CD4-positive, alpha-beta memory T cell (primary cell): ENCODE results near the gene CDX2. TPM values are rescaled to one million over a fixed set of nuclear protein-coding genes. Genes with fewer than 3 reads are reported as not detected.

Experiments used
- CTCF ChIA-PET: fragments of 350-600 bp; sonication (Branson Sonifier 250); formaldehyde crosslinking; loops from one replicate; lab custom pipeline; 2021; ENCODE audit warnings: inconsistent platforms; ENCODE audit not compliant: partially characterized antibody; lab: Charles Lee
- POLR2A ChIA-PET: fragments of 350-600 bp; sonication (Branson Sonifier 250); formaldehyde crosslinking; loops from one replicate; lab custom pipeline; 2021; ENCODE audit not compliant: partially characterized antibody; lab: Charles Lee
- DNase-seq, 5 donors: peaks; one replicate each; pipeline versions ENCODE4 v3.0.0 to v3.0.0-alpha.2; 2020 to 2022; ENCODE audit warnings: mixed read lengths in 1 of 5
- H3K27ac ChIP-seq: one replicate; pipeline ENCODE4 v1.7.0; 2013; ENCODE audit warnings: low read depth, low read length
- H3K27me3 ChIP-seq: 2 replicates; pipeline ENCODE4 v1.7.0; 2013; ENCODE audit warnings: mild to moderate bottlenecking, low read length, moderate library complexity; ENCODE audit not compliant: insufficient read depth
- H3K36me3 ChIP-seq: 2 replicates; pipeline ENCODE4 v1.7.0; 2013; ENCODE audit warnings: mild to moderate bottlenecking, low read length, moderate library complexity; ENCODE audit not compliant: insufficient read depth
- H3K4me1 ChIP-seq: 2 replicates; pipeline ENCODE4 v1.7.0; 2013; ENCODE audit warnings: mild to moderate bottlenecking, low read length, moderate library complexity; ENCODE audit not compliant: insufficient read depth
- H3K4me3 ChIP-seq, 2 donors: one replicate each; pipeline ENCODE4 v1.7.0; 2013; ENCODE audit warnings: low read length in 2 of 2, mild to moderate bottlenecking in 1 of 2
- H3K9me3 ChIP-seq, 2 donors: one replicate each; pipeline ENCODE4 v1.7.0; 2013; ENCODE audit warnings: low read length in 2 of 2, control low read depth in 1 of 2; ENCODE audit not compliant: control insufficient read depth in 1 of 2
- H3K27ac Mint-ChIP-seq, 7 donors: one replicate each; pipeline ENCODE4 v1.8.0; 2020 to 2021; ENCODE audit warnings: mixed read lengths in 7 of 7, mild to moderate bottlenecking in 6 of 7, inconsistent platforms in 3 of 7, moderate library complexity in 3 of 7
- H3K27me3 Mint-ChIP-seq, 2 donors: one replicate each; pipeline ENCODE4 v1.8.0; 2020 to 2021; ENCODE audit warnings: mixed read lengths in 2 of 2
- H3K36me3 Mint-ChIP-seq, 2 donors: one replicate each; pipeline ENCODE4 v1.8.0; 2020 to 2021; ENCODE audit warnings: mixed read lengths in 2 of 2, inconsistent platforms in 1 of 2, mild to moderate bottlenecking in 1 of 2
- H3K4me1 Mint-ChIP-seq, 4 donors: one replicate each; pipeline ENCODE4 v1.8.0; 2020 to 2021; ENCODE audit warnings: mixed read lengths in 4 of 4, mild to moderate bottlenecking in 1 of 4
- H3K4me3 Mint-ChIP-seq, 8 donors: one replicate each; pipeline ENCODE4 v1.8.0; 2020 to 2021; ENCODE audit warnings: mixed read lengths in 8 of 8, mild to moderate bottlenecking in 7 of 8, moderate library complexity in 6 of 8, inconsistent platforms in 3 of 8
- H3K9me3 Mint-ChIP-seq, 8 donors: one replicate each; pipeline ENCODE4 v1.8.0; 2020 to 2021; ENCODE audit warnings: mixed read lengths in 8 of 8, mild to moderate bottlenecking in 5 of 8, inconsistent platforms in 3 of 8, moderate library complexity in 1 of 8
- intact Hi-C: fragments of 100-400 bp; cut with micrococcal nuclease; formaldehyde crosslinking; loops from one replicate; pipeline ENCODE4 v1.15.1; 2023
- polyA plus RNA-seq, 2 donors: library from polyadenylated mRNA; unstranded; fragments of 300-500 nt; fragmentation: Illumina TruSeq; gene quantifications; one replicate each; pipeline ENCODE4 v1.2.3, GENCODE V29; 2021
- total RNA-seq, 2 experiments: library from RNA; stranded (reverse); gene quantifications; one replicate each; pipeline ENCODE4 v1.2.3, GENCODE V29; 2021

Gene CDX2
- total and polyA plus RNA-seq, 4 experiments from 2014 or later, result not detected

DNA sequence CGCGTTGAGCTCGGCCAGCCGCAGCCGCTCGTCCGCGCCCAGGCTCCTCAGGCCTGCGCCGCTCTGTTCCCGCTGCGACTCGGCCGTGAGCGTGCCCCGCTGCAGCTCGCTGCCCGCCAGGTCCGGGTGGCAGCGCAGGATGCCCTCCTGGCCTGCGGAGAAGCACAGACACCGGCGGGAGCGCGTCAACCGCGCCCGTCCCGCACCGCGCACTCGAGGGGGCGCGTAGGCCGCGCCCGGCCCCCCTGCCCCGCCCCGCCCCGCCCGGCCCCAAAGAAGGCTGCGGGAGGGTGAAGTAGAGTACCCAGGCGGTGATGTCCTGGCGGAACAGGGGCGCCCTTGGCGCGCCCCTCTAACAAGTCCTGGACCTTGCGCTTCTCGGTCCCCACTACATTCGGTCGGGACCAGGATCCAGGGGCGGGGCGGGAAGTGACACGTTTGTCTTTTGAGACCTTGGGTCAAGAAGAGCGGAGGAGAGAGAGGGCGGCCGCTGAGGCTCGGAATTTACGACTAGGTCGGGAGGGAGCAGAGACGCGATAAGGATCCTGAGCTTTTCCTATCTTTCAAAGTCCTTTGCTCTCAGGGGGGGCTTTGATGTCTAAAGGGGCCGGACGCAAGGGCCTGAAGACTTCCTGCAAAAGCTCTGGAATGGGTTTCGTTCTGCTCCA is 9.3 kb upstream of the CDX2 start:
- Histone ChIP-seq H3K36me3 (no peaks in the 10 kb centered on the region), H3K4me3 (no peak overlapping the region), H3K9me3 (no peaks in the 10 kb centered on the region), H3K4me1 (peaks cover 11% of the 10 kb centered on the region), H3K27me3 (peaks cover 15% of the 10 kb centered on the region), H3K27ac (no peak overlapping the region)
- intact Hi-C loops, result no loop called here
- ChIA-PET CTCF (interaction anchor here (1.1 to 13.0 kb wide), 5 partner anchors 10 to 618 kb away, joined by 3 to 189 read pairs (median 6); partner anchors contain the start of gene URAD), POLR2A (no interaction called here)
- peak overlapping the region in 3 of 8 donors; percentile 18 to 68 (median 64) for H3K4me3 Mint-ChIP-seq
- no peak overlapping the region for H3K27ac Mint-ChIP-seq
- peaks cover 71 to 74% of the 10 kb centered on the region in 2 donors for H3K27me3 Mint-ChIP-seq
- H3K9me3 Mint-ChIP-seq, result peaks cover 0 to 3% (median 0%) of the 10 kb centered on the region in 8 donors
- peaks cover 9 to 42% (median 21%) of the 10 kb centered on the region in 4 donors for H3K4me1 Mint-ChIP-seq
- DNase-seq, result no peak
- H3K36me3 Mint-ChIP-seq, result no peaks in the 10 kb centered on the region

DNA sequence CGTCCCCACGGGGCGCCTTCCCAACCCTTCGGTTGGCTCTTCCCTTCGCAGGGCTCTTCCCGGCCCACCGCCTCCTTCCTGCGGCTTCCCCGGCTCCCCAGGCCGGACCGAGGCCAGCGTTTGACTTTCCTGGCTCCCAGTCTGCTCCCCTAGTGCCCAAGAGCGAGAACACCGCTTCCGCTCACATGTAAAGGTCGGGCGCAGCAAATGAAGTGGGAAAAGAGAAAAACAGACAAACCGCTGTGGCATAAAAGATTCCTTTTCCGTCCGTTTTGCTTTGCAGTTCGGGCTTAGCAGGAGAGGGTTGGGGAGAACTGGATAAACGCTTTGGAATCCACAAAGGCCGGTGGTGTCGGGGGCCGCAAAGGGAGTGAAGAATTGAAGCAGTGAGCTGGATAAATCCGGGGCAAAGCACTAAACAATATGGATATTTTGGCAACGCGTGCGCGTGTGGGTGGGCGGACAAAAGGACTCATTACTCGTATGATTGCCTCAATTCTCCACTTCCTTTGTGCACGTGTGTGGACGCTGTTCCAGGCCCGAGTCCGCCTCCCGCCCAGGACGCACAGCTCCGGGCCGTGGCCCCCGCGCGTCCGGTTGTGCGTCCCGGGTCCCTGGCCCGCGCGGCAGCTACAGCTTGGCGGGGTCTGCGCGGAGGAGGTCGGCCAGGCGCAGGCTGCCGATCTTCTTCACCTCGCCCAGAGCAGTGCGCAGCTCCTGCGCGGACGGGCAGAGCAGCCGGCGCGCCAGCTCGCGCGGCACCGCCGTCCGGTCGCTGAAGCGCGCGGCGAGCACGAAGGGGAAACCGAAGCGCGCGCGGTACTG is 8.6 kb upstream of the CDX2 start:
- Mint-ChIP-seq H3K4me1 (peaks cover 9 to 42% (median 21%) of the 10 kb centered on the region in 4 donors), H3K27me3 (peaks cover 68 to 74% of the 10 kb centered on the region in 2 donors), H3K4me3 (peak overlapping the region in 2 of 8 donors; percentile 54 to 71), H3K27ac (no peak overlapping the region), H3K36me3 (no peaks in the 10 kb centered on the region), H3K9me3 (peaks cover 0 to 3% (median 0%) of the 10 kb centered on the region in 8 donors)
- DNase-seq, result no peak
- Histone ChIP-seq H3K4me1 (peaks cover 11% of the 10 kb centered on the region), H3K36me3 (no peaks in the 10 kb centered on the region), H3K4me3 (no peak overlapping the region), H3K27me3 (peaks cover 19% of the 10 kb centered on the region), H3K27ac (no peak overlapping the region), H3K9me3 (no peaks in the 10 kb centered on the region)
- POLR2A ChIA-PET, result no interaction called here
- CTCF ChIA-PET, result interaction anchor here (0.6 to 13.0 kb wide), 4 partner anchors 149 to 1048 kb away, joined by 3 to 189 read pairs (median 5); no protein-coding TSS in a partner anchor
- intact Hi-C loops, result no loop called here

DNA sequence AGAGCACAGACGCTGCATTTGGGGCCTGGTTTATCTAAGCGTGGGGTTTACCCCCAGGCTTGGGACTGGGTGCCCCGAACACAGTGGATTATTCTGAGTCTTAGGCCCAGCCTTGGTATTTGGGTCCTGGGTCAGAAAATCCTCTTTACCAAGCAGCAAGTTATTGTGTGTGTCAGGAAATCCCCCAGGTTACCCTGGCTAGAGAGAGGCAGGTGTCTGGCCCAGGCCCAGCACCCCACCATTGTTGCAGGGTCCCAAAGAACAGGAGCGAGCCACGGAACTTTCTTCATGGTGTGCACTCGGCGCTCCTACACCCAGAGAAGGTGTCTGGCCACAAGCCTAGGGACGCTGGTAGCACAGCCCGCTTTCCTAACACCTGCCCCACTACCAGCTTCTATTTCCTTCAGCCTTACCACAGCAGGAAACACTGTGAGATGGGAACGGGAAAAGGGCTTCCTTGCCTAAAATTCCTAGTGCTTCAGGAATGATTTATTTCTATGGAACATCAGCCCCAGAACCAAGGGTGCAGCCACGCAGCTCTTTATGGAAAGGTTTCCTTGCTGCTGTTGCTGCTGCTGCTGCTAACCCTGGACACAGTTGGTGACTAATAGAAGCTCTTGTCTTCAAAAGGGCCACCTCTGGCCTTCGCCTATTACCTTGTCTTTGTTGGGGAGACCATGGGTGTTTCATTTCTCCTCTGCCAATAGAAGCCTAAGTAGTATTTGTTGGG is 7.4 kb upstream of the CDX2 start:
- CTCF ChIA-PET, result interaction anchor here (0.6 to 4.0 kb wide), 4 partner anchors 8 to 1047 kb away, joined by 3 to 19 read pairs (median 4); no protein-coding TSS in a partner anchor
- H3K27ac ChIP-seq, result no peak overlapping the region
- POLR2A ChIA-PET, result no interaction called here
- peaks cover 11% of the 10 kb centered on the region for H3K4me1 ChIP-seq
- H3K27ac Mint-ChIP-seq, result no peak overlapping the region
- no peak overlapping the region for H3K4me3 ChIP-seq
- H3K9me3 Mint-ChIP-seq, result peaks cover 0 to 3% (median 0%) of the 10 kb centered on the region in 8 donors
- H3K27me3 ChIP-seq, result peaks cover 28% of the 10 kb centered on the region
- H3K36me3 Mint-ChIP-seq, result no peaks in the 10 kb centered on the region
- no peaks in the 10 kb centered on the region for H3K36me3 ChIP-seq
- intact Hi-C loops, result no loop called here
- DNase-seq, result no peak
- H3K27me3 Mint-ChIP-seq, result peaks cover 63 to 67% of the 10 kb centered on the region in 2 donors
- no peaks in the 10 kb centered on the region for H3K9me3 ChIP-seq
- H3K4me1 Mint-ChIP-seq, result peaks cover 7 to 42% (median 21%) of the 10 kb centered on the region in 4 donors
- no peak overlapping the region for H3K4me3 Mint-ChIP-seq

DNA sequence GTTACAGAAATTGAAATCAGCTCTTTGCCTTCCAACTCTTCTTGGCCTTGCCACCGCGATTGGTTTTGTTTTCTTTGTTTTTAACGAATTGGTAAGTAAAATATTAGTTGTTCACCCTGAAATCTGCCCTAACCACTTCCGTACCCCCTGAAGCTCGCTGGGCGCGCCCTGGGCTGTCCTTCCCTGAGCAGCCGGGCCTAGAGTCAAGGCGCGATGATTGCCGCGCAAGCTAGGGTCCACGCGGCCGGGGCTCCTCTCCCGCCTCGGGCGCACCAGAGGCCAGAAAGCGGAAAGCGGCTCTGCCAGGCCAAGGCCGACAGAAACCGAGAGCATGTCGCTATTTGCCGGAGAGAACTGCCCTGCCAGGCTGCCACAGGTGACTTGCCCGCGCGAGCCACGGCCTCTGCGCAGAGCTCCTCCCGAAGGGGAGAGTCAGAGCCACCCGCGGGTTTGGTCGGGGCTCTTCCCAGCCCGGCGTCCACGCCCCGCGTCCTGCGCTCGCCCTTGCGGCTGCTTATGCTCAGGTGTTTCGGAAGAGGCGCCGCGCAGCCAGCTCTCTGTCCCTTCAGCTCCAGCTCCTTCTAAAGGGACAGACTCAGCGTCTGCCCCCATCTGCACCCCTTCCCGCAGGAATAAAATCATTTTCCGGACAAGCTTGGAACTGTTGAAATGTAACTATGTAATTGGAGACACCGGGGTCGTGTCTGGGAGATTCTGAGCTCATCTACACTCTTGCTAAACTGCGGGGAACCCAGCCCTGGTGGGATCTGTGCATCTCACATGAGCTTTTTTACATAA is 6.6 kb upstream of the CDX2 start:
- peaks cover 63 to 67% of the 10 kb centered on the region in 2 donors for H3K27me3 Mint-ChIP-seq
- DNase-seq, result no peak
- peak overlapping the region in 1 of 8 donors; percentile 59 for H3K4me3 Mint-ChIP-seq
- Histone ChIP-seq H3K4me3 (no peak overlapping the region), H3K27ac (no peak overlapping the region), H3K27me3 (peaks cover 28% of the 10 kb centered on the region), H3K9me3 (no peaks in the 10 kb centered on the region), H3K36me3 (no peaks in the 10 kb centered on the region), H3K4me1 (peaks cover 11% of the 10 kb centered on the region)
- POLR2A ChIA-PET, result no interaction called here
- peaks cover 7 to 44% (median 18%) of the 10 kb centered on the region in 4 donors for H3K4me1 Mint-ChIP-seq
- no peaks in the 10 kb centered on the region for H3K36me3 Mint-ChIP-seq
- CTCF ChIA-PET, result interaction anchor here (1.9 to 4.0 kb wide), 2 partner anchors 9 to 149 kb away, joined by 5 to 19 read pairs; no protein-coding TSS in a partner anchor
- peak overlapping the region in 3 of 7 donors; percentile 18 to 65 (median 46) for H3K27ac Mint-ChIP-seq
- peaks cover 0 to 4% (median 0%) of the 10 kb centered on the region in 8 donors for H3K9me3 Mint-ChIP-seq
- intact Hi-C loops, result no loop called here

DNA sequence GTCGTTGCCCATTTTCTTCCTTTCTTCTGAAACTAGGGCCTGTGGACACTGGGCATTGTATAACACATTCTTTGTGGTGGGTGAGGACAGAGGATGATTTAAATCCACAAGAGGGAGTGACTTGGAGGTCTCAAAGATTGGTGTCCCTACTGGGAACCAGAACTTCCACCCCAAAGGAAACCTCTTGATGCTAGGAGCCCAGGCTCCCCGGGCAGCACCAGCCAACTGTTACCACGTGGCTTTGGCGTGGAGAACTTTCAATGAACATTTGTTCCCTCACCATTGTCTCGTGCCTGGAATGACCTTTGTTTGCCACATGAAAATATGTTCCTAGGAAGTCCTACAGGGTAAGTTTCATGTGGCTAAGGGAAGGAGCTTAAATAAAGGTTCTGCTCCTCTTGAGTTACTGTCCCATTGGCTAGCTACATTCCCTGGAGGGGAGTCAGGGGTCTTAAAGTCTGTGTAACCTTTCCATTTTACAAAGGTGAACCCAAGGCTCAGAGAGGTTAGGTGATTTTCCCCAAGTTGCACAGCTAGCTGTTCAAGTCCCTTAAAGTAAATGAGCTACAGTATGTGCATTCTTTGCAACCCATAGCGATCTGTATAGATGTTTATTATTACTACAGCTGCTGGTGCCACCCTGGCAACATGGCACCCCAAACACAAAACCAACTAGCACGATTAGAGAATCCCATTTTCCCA is 5.0 kb upstream of the CDX2 start:
- Mint-ChIP-seq H3K27ac (no peak overlapping the region), H3K4me1 (peaks cover 6 to 41% (median 18%) of the 10 kb centered on the region in 4 donors), H3K27me3 (peaks cover 63 to 67% of the 10 kb centered on the region in 2 donors), H3K36me3 (no peaks in the 10 kb centered on the region), H3K9me3 (peaks cover 0 to 4% (median 0%) of the 10 kb centered on the region in 8 donors), H3K4me3 (peak overlapping the region in 1 of 8 donors; percentile 32)
- H3K27ac ChIP-seq, result no peak overlapping the region
- intact Hi-C loops, result no loop called here
- no peaks in the 10 kb centered on the region for H3K36me3 ChIP-seq
- H3K4me1 ChIP-seq, result no peaks in the 10 kb centered on the region
- H3K9me3 ChIP-seq, result no peaks in the 10 kb centered on the region
- DNase-seq, result no peak
- POLR2A ChIA-PET, result no interaction called here
- H3K4me3 ChIP-seq, result no peak overlapping the region
- peaks cover 30% of the 10 kb centered on the region for H3K27me3 ChIP-seq
- CTCF ChIA-PET, result interaction anchor here (1.9 to 4.0 kb wide), 2 partner anchors 10 to 148 kb away, joined by 5 to 19 read pairs; no protein-coding TSS in a partner anchor

DNA sequence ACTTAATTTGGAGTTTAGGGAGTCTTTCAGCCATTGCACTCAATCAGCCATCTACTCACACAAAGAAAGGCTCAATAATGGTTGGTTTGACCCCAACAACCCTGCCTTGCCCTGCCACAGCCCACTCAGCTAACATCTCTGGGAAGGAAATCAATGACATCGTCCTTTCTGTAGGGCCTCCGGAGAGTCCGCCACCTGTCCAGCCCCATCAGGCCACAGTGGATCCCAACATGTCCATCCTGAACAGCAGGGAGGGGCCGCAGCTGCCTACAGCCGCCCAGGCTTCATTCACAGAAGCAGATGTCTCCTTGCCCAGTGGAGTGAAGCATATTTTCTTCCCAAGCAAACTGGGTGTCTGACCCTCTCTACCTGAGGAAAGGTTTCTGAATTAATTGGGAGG is 4.2 kb upstream of the CDX2 start:
- peaks cover 0 to 4% (median 0%) of the 10 kb centered on the region in 8 donors for H3K9me3 Mint-ChIP-seq
- CTCF ChIA-PET, result interaction anchor here (4.0 kb wide), 1 partner anchor 11 kb away, joined by 19 read pairs; no protein-coding TSS in a partner anchor
- Histone ChIP-seq H3K27ac (no peak overlapping the region), H3K4me3 (no peak overlapping the region), H3K36me3 (no peaks in the 10 kb centered on the region), H3K27me3 (peaks cover 28% of the 10 kb centered on the region), H3K4me1 (peaks cover 5% of the 10 kb centered on the region), H3K9me3 (no peaks in the 10 kb centered on the region)
- no peaks in the 10 kb centered on the region for H3K36me3 Mint-ChIP-seq
- no peak overlapping the region for H3K4me3 Mint-ChIP-seq
- H3K27ac Mint-ChIP-seq, result no peak overlapping the region
- POLR2A ChIA-PET, result no interaction called here
- peaks cover 6 to 39% (median 13%) of the 10 kb centered on the region in 4 donors for H3K4me1 Mint-ChIP-seq
- intact Hi-C loops, result no loop called here
- no peak for DNase-seq
- H3K27me3 Mint-ChIP-seq, result peaks cover 60 to 61% of the 10 kb centered on the region in 2 donors
